NOMO-1 treated with dmso at 0.1 percent for 144 hours (cell line): ENCODE measurements around the gene SLC25A33.
"Not testable (repeated sequence)": the region's sequence is repeated elsewhere in the genome, so short reads cannot be mapped to it uniquely, and the experiment has no call there.

Source experiments
- DNase-seq: peaks from one replicate; lab custom pipeline; 2025; ENCODE audit not compliant: unreplicated experiment; lab: John Stamatoyannopoulos, UW

SLC25A33 gene

DNA sequence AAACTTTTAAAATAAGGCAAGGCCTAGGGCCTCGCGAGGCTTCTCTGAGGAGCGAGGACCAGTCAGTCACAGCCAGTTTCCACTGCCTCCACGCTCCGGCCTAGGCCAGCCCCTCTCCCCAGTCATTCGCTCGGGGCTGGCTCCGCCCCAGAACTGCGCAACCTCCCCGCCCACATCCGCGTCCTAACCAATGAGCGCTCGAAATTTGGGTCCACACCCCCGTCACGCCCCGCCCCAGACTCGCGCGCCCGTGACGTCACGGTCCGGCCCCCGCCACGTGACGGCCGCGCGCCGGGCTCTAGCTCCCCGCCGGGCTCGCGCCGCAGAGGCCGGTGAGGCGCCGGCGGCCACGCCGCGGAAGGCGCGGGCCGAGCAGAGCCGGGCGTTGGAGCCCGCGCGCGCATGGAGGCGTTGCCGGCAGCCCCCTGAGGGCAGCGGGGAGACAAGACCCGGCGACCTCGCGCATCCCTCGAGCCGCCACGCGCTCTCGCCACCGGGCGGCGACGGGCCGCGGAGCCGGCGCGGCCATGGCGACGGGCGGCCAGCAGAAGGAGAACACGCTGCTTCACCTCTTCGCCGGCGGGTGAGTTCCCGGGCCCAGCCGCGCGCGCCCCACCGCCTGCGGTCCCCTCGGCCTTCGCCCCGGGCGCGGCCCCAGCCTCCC lies at the start of gene SLC25A33:
Gene SLC25A33, plus strand, starts transcription at position 301 of the 664 bp plus-strand sequence. Its CDS starts 227 bp downstream, at position 528.
- peak; percentile 94 for DNase-seq

DNA sequence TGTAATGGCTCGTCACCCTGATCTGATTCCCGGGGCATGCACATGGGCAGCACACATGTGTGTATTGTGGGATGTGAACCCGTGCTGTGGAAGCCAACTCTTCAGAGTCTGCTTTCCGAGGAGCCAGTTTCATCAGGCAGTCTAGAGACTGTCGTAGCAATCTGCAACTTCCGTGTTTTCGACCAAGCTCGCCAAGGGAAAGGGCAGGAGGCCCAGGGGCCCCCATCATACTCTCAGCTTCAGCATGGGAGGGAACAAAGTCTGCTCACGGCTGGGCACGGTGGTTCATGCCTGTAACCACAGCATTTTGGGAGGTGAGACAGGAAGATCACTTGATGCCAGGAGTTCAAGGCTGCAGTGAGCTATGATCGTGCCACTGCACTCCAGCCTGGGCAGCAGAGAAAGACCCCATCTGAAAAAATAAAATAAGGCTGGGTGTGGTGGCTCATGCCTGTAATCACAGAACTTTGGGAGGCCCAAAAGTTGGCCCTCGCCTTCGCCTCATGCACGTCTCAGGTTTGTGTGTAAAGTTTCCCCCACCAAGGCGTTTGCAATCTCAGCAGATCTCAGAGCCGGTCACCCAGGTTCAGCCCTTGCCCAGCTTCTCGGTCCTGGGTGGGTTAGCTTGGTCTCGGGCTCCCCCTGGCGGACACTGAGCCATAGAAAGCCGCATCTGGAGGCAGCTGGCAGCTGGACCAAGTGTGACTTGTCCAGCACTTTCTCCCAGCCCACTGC lies 48.5 kb upstream of the SLC25A33 start:
- DNase-seq: peak; percentile 72

DNA sequence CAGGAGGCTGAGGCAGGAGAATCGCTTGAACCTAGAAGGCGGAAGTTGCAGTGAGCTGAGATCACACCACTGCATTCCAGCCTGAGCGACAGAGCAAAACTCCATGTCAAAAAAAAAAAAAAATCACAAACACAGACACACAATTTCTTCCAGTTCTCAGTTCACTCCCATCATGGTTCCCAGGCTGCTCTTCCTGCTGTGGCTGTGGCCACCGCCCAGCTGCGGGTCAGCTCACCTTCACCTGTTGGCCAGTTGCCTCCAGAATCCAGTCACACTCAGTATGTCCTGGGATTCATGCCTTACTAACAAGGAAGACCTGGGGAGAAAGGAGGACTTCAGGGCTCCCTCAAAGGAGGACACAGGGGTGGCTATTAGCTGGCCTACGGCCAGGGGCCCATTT lies 45.9 kb upstream of the SLC25A33 start:
- no peak for DNase-seq

GRCh38 chr1:9494936-9495758 lies 44.1 kb upstream of the SLC25A33 start:
- DNase-seq: peak; percentile 6

DNA sequence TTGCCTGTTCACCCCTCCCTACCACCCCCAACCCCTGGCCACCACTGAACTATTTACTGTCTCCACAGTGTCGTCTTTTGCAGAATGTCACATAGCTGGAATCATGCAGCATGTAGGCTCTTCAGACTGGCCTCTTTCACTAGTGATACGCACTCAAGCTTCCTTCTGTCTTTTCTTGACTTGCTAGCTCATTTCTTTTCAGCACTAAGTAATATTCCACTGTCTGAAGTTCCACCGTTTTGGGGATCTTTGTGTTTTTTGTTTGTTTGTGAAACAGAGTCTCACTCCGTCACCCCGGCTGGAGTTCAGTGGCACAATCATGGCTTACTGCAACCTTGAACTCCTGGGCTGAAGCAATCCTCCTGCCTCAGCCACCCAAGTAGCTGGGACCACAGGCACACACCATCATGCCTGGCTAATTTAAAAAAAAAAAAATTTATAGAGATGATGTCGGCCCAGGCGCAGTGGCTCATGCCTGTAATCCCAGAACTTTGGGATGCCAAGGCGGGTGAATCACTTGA lies 43.4 kb upstream of the SLC25A33 start:
- DNase-seq: no peak

GRCh38 chr1:9500756-9501754 lies 38.2 kb upstream of the SLC25A33 start:
- DNase-seq: no peak

DNA sequence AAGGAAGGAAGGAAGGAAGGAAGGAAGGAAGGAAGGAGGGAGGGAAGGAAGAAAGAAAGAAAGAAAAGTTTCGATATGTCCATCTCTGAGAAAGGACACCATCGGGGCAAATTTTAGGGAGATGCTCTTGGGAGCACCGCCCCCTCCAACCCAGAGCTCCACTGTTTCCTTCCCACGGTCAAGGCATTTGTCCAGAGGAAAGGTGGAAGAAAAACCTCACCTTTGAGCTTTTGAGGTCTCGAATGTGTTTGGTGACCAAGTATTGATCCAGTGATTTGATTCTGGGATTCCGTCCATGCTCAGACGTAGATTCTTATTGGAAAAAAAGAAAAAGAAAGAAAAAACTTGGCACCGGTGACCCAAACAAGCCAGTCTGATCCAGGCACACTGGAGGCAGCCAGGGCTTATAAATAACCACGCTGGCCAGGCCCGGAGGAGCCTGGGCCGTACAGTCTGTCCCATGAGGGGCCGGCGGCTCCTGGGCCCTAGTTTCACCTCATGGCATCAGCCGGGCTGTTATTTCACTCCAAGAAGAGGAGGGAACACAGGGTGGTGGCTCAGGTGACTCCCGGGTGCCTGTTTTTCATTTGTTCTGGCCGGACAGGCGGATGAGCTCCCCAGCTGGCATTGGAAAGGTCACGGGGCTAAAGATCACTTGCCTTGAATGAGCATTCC lies 36.1 kb upstream of the SLC25A33 start:
- no peak for DNase-seq

- DNase-seq: no peak
Observed at GRCh38 chr1:9505143-9505542, 34.1 kb upstream of the SLC25A33 start.

GRCh38 chr1:9506901-9507300 lies 32.4 kb upstream of the SLC25A33 start:
- no peak for DNase-seq

GRCh38 chr1:9510130-9510529 lies 29.1 kb upstream of the SLC25A33 start:
- DNase-seq: no peak

DNA sequence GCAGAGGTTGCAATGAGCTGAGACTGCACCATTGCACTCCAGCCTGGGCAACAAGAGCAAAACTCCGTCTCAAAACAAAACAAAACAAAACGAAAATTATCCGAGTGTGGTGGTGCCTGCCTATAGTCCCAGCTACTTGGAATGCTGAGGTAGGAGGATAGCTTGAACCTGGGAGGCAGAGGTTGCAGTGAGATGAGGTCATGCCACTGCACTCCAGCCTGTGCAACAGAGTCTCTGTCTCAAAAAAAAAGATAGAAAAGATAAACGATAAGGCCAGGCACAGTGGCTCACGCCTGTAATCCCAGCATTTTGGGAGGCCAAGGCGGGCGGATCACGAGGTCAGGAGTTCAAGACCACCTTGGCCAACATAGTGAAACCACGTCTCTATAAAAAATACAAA lies 23.7 kb upstream of the SLC25A33 start:
- DNase-seq: not testable (repeated sequence)

DNA sequence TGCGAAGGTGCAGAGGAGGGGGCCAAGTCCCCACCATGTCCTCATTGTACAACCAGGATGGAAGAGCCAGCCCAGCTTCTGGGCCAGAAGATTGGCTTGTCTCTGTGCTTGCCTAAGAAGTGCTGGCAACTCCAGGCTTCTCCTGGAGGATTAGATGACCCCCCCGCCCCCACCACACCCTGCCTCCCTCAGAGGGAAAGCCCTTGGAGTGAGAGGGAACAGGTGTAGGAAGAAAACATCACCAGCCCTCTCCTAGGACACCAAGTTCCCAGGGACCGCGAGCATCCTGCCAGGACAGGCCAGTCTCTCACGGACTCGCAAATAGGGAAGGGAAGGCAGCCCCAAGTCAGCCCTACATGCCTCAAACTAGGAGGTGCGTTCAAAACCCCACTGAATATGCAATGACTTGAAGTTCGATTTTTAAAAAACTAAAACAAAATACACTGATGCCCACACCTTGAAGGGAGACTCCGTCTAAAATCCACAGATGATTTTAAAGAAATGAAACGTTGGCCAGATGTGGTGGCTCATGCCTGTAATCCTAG lies 20.7 kb upstream of the SLC25A33 start:
- DNase-seq: no peak

GRCh38 chr1:9520411-9520810 lies 18.9 kb upstream of the SLC25A33 start:
- no peak for DNase-seq

DNA sequence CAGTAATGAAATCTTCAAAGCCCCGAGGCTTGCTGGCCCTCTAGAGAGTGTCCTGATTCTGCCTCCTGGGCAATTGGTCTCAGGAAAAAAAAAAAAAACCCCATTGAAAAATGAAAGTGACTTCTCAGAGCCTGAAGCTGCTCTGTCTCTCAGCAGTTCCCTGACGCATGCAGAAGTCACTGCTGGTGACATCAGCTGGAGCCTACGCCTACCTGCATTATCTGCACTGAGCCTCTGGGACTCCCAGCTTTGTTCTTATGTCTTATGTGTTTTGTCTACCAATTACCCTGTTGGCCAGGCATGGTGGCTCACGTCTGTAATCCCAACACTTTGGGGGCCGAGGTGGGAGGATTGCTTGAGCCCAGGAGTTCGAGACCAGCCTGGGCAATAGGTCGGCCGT lies 10.1 kb upstream of the SLC25A33 start:
- no peak for DNase-seq

GRCh38 chr1:9530320-9530719 lies 8.9 kb upstream of the SLC25A33 start:
- DNase-seq: no peak

DNA sequence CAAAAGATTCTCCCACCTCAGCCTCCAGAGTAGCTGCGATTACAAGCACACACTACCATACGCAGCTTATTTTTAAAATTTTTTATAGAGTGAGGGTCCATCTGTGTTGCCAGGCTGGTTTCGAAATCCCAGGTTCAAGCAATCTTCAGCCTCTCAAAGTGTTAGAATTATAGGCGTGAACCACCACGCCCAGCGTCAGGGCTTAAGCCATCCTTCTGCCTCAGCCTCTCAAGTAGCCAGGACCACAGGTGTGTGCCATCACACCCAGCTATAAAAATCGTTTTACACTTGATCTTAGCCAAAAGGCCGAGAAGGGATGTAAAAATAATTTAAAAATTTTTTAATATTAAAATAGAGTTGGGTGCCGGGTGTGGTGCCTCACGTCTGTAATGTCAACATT lies 4.3 kb upstream of the SLC25A33 start:
- DNase-seq: no peak

DNA sequence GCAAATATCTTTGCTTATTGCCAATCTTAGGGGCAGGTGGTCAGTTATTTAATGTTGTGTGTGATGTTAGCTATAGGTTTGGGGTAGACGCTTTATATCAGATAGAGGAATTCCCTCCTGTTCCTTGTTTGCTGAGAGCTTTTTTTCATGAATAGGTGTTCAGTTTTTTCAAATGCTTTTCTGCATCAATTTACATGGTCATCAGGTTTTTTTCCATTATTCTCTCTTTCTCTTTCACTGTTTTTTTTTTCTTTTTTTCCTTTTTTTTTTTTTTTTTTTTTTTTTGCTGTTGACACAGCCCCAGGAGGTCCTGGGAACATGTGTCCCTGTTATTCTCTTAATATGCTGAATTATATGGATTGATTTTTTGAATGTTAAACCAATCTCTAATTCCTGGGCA lies 3.0 kb upstream of the SLC25A33 start:
- DNase-seq: no peak

- DNase-seq: no peak
Observed at GRCh38 chr1:9537863-9538668, 1.2 kb upstream of the SLC25A33 start.
